ENCODE data around the gene NPAS3.

The NPAS3 gene

DNA sequence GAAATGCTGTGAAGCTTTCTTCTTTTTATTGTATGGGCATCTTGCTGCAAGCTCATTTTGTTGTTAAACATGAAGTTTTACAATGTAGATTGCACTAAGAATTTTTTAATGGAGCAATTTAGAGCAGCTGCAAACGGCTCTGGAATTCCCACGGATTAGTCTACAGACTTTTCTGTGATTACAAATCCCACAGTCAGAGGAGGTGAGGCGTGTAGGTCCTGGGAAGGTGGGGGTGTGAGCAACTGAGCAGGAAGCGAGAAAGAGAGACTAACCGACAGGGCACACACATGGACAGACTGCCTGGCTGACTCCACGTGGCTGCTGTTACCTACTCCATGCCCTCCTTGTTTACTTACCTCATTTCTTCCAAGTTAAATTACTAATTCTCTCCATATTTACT lies 348.5 kb downstream of the NPAS3 start:
- TF ChIP-seq, protein P1, sequence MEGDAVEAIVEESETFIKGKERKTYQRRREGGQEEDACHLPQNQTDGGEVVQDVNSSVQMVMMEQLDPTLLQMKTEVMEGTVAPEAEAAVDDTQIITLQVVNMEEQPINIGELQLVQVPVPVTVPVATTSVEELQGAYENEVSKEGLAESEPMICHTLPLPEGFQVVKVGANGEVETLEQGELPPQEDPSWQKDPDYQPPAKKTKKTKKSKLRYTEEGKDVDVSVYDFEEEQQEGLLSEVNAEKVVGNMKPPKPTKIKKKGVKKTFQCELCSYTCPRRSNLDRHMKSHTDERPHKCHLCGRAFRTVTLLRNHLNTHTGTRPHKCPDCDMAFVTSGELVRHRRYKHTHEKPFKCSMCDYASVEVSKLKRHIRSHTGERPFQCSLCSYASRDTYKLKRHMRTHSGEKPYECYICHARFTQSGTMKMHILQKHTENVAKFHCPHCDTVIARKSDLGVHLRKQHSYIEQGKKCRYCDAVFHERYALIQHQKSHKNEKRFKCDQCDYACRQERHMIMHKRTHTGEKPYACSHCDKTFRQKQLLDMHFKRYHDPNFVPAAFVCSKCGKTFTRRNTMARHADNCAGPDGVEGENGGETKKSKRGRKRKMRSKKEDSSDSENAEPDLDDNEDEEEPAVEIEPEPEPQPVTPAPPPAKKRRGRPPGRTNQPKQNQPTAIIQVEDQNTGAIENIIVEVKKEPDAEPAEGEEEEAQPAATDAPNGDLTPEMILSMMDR (IDR thresholded peaks at IDR 0.05; ENCODE audit: unreplicated experiment in 3 of 3), result no peak
- peak overlapping the region in 1 of 3 experiments; percentile 33 for H3K27ac Mint-ChIP-seq
- H3K9me3 Mint-ChIP-seq, result no peaks in the 10 kb centered on the region
- no peak overlapping the region for H3K4me3 Mint-ChIP-seq
- H3K4me1 Mint-ChIP-seq, result peaks cover 14% of the 10 kb centered on the region
- no peaks in the 10 kb centered on the region for H3K27me3 Mint-ChIP-seq (ENCODE audit: low read depth)
- peaks cover 5% of the 10 kb centered on the region for H3K36me3 Mint-ChIP-seq (ENCODE audit: low read depth)

DNA sequence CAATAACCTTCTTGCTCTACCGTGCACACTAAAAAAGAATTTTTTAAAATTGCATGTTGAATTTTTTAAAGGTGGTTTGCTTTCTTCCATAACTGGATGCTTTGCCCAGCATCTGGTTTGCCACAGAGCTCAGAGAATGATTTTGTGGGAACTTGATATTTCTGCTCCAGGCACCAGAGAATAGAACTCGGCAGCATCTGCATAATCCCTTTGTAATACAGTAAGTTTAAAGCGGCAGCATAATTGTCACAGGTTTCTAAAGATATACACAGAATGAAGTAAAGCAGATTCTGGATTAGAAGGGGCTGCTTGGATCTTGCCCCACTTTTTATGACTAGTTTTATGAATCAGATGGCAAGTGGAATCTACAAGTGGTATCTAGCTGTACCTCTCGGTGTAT lies 352.0 kb downstream of the NPAS3 start:
- Mint-ChIP-seq H3K9me3 (no peaks in the 10 kb centered on the region), H3K4me1 (peaks cover 11% of the 10 kb centered on the region), H3K36me3 (ENCODE audit: low read depth) (peaks cover 5% of the 10 kb centered on the region), H3K27ac (no peak overlapping the region), H3K27me3 (ENCODE audit: low read depth) (no peaks in the 10 kb centered on the region), H3K4me3 (no peak overlapping the region)
- TF ChIP-seq, protein P1 (IDR thresholded peaks at IDR 0.05; ENCODE audit: unreplicated experiment in 3 of 3), result no peak

DNA sequence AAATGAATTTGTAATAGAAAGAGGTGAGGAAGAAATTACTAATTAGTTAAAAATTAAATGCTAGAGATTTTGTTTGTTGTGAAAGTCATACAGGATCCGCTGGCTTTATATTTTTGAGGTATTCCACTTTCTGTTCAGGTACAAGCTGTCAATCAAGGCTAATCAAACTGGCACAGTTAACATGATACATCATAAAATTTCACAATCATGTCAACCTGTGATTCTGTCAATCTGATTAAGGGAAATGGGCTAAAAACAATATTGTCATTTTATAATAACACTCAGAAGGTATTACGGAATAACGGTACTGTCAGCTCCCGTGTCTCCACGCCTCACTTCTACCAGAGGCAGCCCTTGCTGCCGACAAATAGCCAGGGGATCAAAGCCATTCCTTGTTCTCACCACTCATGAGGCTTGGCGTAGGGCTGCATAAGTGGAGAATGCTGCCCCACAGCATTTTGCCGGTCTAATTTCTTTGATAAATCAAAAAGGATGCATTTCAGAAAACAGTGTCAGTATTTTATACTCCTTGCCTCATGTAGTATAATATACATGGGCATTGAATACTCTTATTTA lies 352.9 kb downstream of the NPAS3 start:
- Mint-ChIP-seq H3K4me3 (no peak overlapping the region), H3K36me3 (ENCODE audit: low read depth) (peaks cover 5% of the 10 kb centered on the region), H3K4me1 (peaks cover 11% of the 10 kb centered on the region), H3K27me3 (ENCODE audit: low read depth) (no peaks in the 10 kb centered on the region), H3K9me3 (no peaks in the 10 kb centered on the region), H3K27ac (no peak overlapping the region)
- TF ChIP-seq, protein P1 (IDR thresholded peaks at IDR 0.05; ENCODE audit: unreplicated experiment in 3 of 3), result no peak

DNA sequence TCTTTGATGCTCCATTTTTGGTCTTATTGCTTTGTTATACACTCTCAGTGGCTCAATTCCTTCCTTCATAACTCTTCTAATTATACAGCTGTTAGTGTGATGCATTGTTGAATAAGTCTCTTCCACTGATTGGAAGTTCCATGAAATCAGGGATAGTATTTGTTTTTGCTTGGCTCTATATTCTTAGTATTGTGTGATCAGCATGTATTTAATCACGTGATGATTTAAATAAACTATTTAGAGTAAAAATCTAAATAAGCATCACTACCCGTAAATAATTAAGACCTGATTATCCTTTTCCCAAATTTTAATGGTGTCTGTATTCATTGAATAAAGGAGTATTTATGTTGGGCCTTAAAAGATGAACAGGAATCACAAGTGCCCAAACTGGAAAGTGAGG lies 355.7 kb downstream of the NPAS3 start:
- TF ChIP-seq, protein P1 (IDR thresholded peaks at IDR 0.05; ENCODE audit: unreplicated experiment in 3 of 3), result no peak
- Mint-ChIP-seq H3K36me3 (ENCODE audit: low read depth) (no peaks in the 10 kb centered on the region), H3K4me1 (peaks cover 15% of the 10 kb centered on the region), H3K4me3 (no peak overlapping the region), H3K27me3 (ENCODE audit: low read depth) (no peaks in the 10 kb centered on the region), H3K9me3 (no peaks in the 10 kb centered on the region), H3K27ac (no peak overlapping the region)

DNA sequence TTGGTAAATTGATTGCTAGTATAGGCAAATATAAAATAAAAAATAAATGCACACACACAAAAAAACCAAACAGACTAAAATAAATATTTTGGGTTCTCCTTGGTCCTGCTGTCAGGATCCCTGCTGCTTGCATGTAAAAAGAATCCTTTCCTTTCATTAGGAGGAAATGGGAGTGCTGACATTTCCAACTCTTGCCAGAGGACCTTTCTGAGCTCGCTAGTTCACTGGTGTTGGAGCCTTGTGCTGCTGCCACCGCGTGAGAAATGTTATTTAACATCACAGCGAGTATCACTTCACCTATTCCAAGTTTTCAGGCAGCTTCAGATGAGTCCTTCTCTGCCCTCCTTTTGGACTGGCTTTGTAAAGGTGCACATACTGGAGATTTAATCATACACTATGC lies 358.9 kb downstream of the NPAS3 start:
- no peaks in the 10 kb centered on the region for H3K36me3 Mint-ChIP-seq (ENCODE audit: low read depth)
- H3K4me1 Mint-ChIP-seq, result peaks cover 4% of the 10 kb centered on the region
- TF ChIP-seq, protein P1 (IDR thresholded peaks at IDR 0.05; ENCODE audit: unreplicated experiment in 3 of 3), result no peak
- no peak overlapping the region for H3K4me3 Mint-ChIP-seq
- H3K27ac Mint-ChIP-seq, result no peak overlapping the region
- no peaks in the 10 kb centered on the region for H3K9me3 Mint-ChIP-seq
- peaks cover 4% of the 10 kb centered on the region for H3K27me3 Mint-ChIP-seq (ENCODE audit: low read depth)

DNA sequence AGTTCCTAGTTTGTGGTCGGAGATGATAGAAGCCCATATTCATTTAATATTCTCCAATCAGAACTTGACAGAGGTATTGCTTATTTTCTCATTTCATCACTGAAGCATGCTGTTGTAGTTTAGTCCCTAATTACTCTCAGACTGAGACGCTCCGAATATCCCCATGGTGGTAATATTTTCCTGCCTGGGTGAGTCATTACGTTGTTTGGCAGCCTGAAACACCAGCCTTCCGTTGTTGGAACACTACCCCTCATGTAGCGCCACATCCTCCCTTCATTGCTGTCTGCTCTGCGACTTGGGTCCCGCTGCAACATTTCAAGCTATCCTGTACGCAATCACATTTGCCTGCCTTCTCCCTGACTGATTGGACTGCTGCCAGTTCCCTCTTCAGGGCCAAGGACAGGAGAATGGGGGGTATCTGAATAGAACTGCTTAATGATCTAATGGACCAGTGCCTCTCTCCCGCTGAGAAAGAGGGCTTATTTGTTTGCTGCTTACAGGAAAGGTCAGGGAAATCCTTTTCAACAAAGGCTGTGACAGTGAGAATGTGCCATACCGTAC lies 369.1 kb downstream of the NPAS3 start:
- TF ChIP-seq, protein P1 (IDR thresholded peaks at IDR 0.05; ENCODE audit: unreplicated experiment in 3 of 3), result no peak
- Mint-ChIP-seq H3K4me3 (no peak overlapping the region), H3K9me3 (no peaks in the 10 kb centered on the region), H3K36me3 (ENCODE audit: low read depth) (no peaks in the 10 kb centered on the region), H3K27ac (peak overlapping the region in 2 of 3 experiments; percentile 64 to 76), H3K4me1 (peaks cover 8% of the 10 kb centered on the region), H3K27me3 (ENCODE audit: low read depth) (no peaks in the 10 kb centered on the region)

Measured in nephron (organoid).